NCI-H146 treated with DMSO at 0.1 percent for 48 hours (cell line): Measurements from ENCODE around the gene FMO5.
A peak's percentile ranks its signal among the peaks of the same experiment; 100 is the strongest.

Experiments used
- DNase-seq: peaks from one replicate; lab custom pipeline; 2025; ENCODE audit not compliant: unreplicated experiment; lab: John Stamatoyannopoulos, UW

The FMO5 gene, protein sequence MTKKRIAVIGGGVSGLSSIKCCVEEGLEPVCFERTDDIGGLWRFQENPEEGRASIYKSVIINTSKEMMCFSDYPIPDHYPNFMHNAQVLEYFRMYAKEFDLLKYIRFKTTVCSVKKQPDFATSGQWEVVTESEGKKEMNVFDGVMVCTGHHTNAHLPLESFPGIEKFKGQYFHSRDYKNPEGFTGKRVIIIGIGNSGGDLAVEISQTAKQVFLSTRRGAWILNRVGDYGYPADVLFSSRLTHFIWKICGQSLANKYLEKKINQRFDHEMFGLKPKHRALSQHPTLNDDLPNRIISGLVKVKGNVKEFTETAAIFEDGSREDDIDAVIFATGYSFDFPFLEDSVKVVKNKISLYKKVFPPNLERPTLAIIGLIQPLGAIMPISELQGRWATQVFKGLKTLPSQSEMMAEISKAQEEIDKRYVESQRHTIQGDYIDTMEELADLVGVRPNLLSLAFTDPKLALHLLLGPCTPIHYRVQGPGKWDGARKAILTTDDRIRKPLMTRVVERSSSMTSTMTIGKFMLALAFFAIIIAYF

GRCh38 chr1:147225193-147225730 lies at the start of gene FMO5:
Gene FMO5 (minus strand): TSS chr1:147225339. CDS start chr1:147225029, 310 bp downstream.
- peak; percentile 35 for DNase-seq

GRCh38 chr1:147273409-147274336 lies 48.5 kb upstream of the FMO5 start:
- DNase-seq = peak; percentile 30

GRCh38 chr1:147272042-147272441 lies 46.9 kb upstream of the FMO5 start:
- no peak for DNase-seq

DNA sequence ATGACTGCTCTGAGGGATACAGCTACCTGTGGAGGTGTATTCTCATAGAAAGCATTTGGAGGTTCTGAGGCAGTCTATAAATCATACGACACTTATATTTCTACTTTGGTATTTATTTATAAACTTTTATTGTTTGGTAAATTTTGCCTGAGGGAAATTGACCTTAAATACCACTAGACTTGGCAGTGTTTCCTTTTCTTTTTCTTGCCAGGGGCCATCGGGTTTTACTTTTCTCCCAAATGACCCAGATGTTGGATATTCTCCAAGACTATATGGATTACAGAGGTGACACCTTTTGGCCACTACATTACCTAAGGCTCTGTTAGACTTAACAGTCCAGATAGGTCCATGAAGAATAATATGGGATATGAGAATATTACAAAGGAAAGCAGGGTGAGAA lies 45.6 kb upstream of the FMO5 start:
- no peak for DNase-seq

DNA sequence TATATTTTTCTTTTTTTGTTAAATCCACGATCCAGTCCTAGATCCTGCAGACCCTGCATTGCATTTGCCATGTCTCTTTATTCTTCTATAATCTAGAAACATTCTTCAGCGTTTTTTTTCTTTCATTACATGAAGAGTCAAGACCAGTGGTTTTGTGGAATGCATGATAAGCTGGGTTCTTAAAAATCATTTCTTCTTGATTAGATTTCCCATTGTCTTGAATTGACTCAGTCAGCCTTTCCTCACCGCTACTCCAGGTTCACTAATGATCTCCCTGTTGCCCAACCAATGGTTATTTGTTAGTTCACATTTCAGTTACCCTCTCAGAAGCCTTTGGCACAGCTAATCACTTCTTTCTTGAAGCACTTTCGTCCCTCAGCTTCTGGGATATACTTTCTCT lies 42.6 kb upstream of the FMO5 start:
- DNase-seq = no peak

GRCh38 chr1:147266381-147266780 lies 41.2 kb upstream of the FMO5 start:
- DNase-seq = no peak

- no peak for DNase-seq
Observed at GRCh38 chr1:147264158-147264768, 39.1 kb upstream of the FMO5 start.

DNA sequence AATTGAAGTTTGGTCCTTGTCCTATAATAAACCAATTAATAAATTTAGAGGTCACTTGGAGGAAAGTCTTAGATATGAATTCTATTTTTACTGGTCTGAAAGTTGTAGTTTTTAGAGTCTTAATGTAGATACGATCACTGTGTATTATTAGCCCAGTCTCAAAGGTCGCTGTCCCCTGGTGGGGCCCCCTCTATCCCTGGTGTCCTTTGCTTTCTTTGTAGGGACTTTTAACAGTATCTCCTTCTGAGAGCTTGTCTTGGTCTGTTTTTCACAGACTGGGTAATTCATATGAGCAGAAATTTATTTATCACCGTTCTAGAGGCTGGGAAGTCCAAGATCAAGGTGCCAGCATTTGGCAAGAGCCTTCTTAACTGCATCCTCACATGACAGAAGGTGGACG lies 35.8 kb upstream of the FMO5 start:
- no peak for DNase-seq

- peak; percentile 51 for DNase-seq
Observed at GRCh38 chr1:147252540-147252939, 27.4 kb upstream of the FMO5 start.

DNA sequence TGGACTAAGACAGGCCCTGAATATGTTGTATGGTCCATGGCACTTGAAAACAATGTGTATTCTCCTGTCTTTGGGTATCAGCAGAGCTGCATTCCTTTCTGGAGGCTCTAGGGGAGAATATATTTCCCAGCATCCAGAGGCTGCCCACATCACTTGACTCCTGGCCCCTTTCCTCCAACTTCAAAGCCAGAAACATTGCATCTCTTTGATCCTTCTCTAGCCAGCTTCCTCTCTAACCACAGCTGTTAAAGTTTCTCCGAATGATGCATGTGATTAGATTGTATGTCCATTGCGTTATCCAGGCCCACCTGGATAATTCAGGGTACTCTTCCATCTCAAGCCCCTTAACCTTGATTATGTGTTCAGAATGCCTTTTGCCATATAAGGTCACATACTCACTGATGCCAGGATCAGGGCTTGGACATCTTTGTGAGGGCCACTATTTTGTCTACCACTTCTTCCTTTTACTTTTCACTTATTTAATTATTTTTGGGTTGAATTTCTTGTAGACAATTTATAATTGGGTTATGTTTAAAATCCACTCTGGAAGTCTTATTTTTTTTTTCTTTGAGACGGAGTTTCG lies 22.6 kb upstream of the FMO5 start:
- DNase-seq = no peak

DNA sequence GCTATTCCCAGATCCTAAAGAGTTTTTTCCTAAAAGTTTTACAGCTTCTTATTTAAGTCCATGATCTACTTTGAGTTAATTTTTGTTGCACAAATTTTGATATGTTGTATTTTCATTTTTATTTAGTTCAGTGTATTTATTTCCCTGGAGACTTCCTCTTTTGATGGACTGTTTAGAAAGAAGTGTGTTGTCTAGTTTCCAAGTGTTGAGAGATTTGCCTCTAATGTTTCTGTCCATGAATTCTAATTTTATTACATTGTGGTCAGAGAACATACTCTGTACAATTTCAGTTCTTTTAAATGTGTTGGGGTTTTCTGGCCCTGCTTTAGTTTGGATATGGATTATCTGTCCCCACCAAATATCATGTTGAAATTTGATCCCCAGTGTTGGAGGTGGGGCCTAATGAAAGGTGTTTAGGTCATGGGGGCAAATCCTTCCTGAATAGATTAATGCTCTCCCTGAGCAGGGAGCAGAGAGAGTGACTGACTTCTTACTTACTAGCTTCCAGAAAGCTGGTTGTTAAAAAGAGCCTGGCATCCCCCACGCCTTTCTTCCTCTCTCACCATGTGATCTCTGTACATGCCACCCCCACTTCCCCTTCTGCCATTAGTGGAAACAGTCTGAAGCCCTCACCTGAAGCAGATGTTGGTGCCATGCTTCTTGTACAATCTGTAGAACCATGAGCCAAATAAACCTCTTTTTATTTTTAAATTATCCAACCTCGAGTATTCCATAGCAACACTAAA lies 21.9 kb upstream of the FMO5 start:
- no peak for DNase-seq

DNA sequence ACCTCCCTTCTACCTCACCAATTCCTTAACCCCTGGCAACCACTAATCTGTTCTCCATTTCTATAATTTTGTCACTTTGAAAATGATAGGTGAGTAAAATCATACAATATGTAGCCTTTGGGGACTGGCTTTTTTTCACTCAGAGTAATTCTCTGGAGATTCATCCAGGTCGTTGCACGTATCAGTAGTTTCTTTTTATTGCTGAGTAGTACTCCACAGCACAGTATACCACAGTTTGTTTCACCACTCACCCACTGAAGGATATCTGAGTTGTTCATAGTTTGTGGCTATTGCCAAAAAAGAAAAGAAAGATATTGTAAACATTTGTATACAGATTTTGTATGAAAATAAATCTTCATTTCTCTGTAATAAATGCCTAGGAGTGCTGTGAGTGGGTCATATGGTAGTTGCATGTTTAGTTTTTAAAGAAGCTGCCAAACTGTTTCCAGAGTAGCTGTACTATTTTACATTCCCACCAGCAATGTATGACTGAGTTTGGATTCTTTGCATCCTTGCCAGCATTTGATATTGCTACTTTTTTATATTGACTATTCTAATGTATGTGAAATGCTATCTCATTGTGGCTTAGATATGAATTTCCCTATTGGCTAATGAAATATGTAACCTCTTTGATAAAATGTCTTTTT lies 21.0 kb upstream of the FMO5 start:
- DNase-seq = no peak

GRCh38 chr1:147245586-147246021 lies 20.5 kb upstream of the FMO5 start:
- no peak for DNase-seq

GRCh38 chr1:147245129-147245528 lies 20.0 kb upstream of the FMO5 start:
- DNase-seq = no peak

DNA sequence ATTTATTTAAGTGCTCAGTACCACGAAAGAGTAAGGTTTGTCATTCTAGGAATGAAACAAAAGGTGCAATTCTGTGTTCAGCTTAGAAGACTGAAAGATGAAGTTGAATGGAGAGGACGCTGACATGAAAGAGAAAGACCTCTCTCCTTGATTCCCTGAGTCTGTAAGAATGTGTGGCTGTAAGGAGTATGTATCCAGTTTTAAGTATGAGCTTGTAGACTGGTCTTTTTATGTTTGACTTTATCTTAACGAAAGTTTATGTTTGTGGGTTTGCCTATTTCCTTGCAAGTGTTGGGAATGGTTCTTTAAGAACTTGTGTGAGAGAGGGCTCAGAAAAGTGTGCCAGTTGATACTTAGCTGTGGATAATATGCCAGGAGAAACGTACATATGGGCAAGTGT lies 18.7 kb upstream of the FMO5 start:
- no peak for DNase-seq

DNA sequence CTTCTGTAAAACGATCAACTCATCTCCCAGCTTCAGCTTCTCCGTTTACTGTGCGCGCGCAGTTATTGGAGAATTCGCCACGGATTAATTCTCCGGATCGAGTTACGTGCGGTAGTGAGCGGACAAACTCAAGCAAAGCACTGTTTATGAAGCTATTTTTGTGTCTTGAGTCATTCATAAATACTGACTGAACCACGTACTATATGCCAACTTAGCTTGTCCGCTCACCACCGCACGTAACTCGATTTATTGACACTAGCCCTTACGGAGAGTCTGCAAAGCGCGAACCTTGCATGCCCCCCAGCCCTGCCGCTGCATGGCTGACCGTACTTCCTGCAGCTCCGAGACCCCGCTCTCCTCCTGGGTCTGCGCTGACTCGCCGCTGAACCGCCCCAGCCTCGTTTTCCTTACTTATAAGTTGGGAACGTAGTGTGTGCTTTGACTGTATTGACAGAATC lies 18.1 kb upstream of the FMO5 start:
- peak; percentile 40 for DNase-seq

DNA sequence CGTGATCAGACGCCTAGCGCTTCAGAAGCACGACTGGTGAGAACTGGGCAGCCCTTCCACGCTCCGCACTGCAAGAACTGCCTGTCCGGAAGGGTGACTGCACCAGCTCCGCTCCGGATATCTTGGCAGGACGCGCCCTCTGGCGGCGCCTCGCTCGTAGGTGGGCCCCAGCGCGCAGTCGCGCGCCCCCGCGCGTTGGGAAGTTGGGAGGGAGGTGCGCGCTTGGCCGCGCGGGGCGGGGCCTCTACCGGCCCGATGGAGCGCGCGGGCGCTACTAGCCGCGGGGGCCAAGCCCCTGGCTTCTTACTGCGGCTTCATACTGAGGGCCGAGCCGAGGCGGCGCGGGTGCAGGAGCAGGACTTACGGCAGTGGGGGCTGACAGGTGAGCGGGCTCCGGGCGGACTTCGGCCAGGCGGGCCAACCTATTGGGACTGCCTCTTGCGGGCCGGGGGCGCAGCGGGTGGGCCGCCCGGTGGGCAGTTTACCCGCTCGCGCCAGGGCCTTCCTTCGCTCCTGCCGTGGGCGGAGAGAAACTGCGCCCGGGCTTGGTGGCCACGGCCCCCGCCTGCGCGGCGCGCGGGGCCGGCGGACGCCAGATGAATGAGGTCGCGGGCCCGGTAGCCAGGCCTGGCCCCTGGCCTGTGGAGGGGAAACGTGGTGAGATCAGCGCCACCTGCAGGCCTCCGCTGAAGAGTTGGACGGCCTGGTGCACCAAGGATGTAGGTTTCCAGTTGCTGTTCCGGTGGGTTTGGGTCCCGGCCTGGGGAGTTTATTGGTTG lies 17.5 kb upstream of the FMO5 start, which contains the start of gene CHD1L:
Gene CHD1L, plus strand, starts transcription at position 236 of the 779 bp plus-strand sequence. Its CDS starts 20 bp downstream, at position 256.
- peak; percentile 89 for DNase-seq

- DNase-seq = no peak
Observed at GRCh38 chr1:147241934-147242448, 16.9 kb upstream of the FMO5 start.
